Panc1 (cell line): Measurements from ENCODE around the gene ECEL1.

Experiments
- POLR2AphosphoS5 ChIP-seq: IDR thresholded peaks from 2 replicates; pipeline ENCODE4 v1.6.1; 2012; ENCODE audit warnings: mild to moderate bottlenecking, low read depth, low read length, moderate library complexity
- TF ChIP-seq, protein P1 (sequence below): fragments of 450-650 bp; IDR thresholded peaks from 2 replicates; pipeline ENCODE4 v1.5.1; 2017; ENCODE audit warnings: mild to moderate bottlenecking

GRCh38 chr2:232524771-232525170 is 37.1 kb upstream of the ECEL1 start:
- TF ChIP-seq, protein P1, sequence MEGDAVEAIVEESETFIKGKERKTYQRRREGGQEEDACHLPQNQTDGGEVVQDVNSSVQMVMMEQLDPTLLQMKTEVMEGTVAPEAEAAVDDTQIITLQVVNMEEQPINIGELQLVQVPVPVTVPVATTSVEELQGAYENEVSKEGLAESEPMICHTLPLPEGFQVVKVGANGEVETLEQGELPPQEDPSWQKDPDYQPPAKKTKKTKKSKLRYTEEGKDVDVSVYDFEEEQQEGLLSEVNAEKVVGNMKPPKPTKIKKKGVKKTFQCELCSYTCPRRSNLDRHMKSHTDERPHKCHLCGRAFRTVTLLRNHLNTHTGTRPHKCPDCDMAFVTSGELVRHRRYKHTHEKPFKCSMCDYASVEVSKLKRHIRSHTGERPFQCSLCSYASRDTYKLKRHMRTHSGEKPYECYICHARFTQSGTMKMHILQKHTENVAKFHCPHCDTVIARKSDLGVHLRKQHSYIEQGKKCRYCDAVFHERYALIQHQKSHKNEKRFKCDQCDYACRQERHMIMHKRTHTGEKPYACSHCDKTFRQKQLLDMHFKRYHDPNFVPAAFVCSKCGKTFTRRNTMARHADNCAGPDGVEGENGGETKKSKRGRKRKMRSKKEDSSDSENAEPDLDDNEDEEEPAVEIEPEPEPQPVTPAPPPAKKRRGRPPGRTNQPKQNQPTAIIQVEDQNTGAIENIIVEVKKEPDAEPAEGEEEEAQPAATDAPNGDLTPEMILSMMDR = no peak
- TF ChIP-seq POLR2AphosphoS5 = no peak
